K562 (cell line): Measurements from ENCODE around the gene PREX1. TPM values are rescaled to one million over a fixed set of nuclear protein-coding genes. Genes with fewer than 3 reads are reported as not detected.

Source experiments
- ATAC-seq: fragments of 200-7000 bp; cut with Tn5 transposase; 3 replicates; pipeline ENCODE4 v1.9.1; 2020; ENCODE audit warnings: moderate library complexity
- BruUV-seq: library from RNA; stranded (reverse); fragments of 400-500 nt; replicated peaks from 2 replicates; lab custom pipeline; 2021; lab: Mats Ljungman, UMichigan
- CTCF ChIA-PET: fragments of 300-600 bp; formaldehyde crosslinking; extraction: SDS; loops from one replicate; lab custom pipeline; 2021; ENCODE audit warnings: low intra/inter-chr PET ratio; lab: Yijun Ruan, JAX
- POLR2A ChIA-PET: fragments of 300-600, 350-650 bp; sonication (Branson Sonifier 250); formaldehyde crosslinking; extraction: SDS; loops from one replicate; lab custom pipeline; 2021; ENCODE audit warnings: antibody characterized with exemption, inconsistent platforms; lab: Yijun Ruan, JAX
- DNase-seq, 4 experiments: peaks; one replicate each; pipeline versions ENCODE4 v3.0.0 to v3.0.0-alpha.2; 2011 to 2018; ENCODE audit warnings: low spot score in 3 of 4, mixed read lengths in 3 of 4; ENCODE audit errors: extremely low read depth in 1 of 4
- FAIRE-seq: peaks from 2 replicates; lab custom pipeline; 2011; peaks lifted over from hg19 to GRCh38; lab: Jason Lieb, UNC
- H2AFZ ChIP-seq: 2 replicates; pipeline ENCODE4 v1.6.0; 2011; ENCODE audit warnings: low read depth, low read length, control low read depth, inconsistent platforms
- H3K27ac ChIP-seq: fragments of 200-600 bp; 3 replicates; pipeline ENCODE4 v1.8.0; 2011; ENCODE audit warnings: low read depth, mild to moderate bottlenecking, control low read depth, inconsistent platforms, low read length, moderate library complexity, mixed read lengths; ENCODE audit errors: extremely low read depth
- H3K27me3 ChIP-seq, 2 experiments: fragments of 300-600 bp in 1 of 2; 2 replicates in 1 of 2; 3 replicates in 1 of 2; pipeline versions ENCODE4 v1.6.0 to v1.8.0; 2011; ENCODE audit warnings: inconsistent platforms in 2 of 2, low read length in 2 of 2, mild to moderate bottlenecking in 1 of 2, mixed read lengths in 1 of 2, moderate library complexity in 1 of 2; ENCODE audit not compliant: control insufficient read depth in 2 of 2, insufficient read depth in 2 of 2
- H3K36me3 ChIP-seq: fragments of 300-600 bp; 3 replicates; pipeline ENCODE4 v1.8.0; 2011; ENCODE audit warnings: mild to moderate bottlenecking, low read length, inconsistent platforms; ENCODE audit not compliant: control insufficient read depth, insufficient read depth
- H3K4me1 ChIP-seq, 2 experiments: fragments of 200-600 bp in 1 of 2; replicated peaks in 1 of 2; 2 replicates in 1 of 2; 3 replicates in 1 of 2; pipeline versions ENCODE4 v1.5.1 to v1.8.0; 2011; ENCODE audit warnings: inconsistent platforms in 2 of 2, low read length in 2 of 2, mild to moderate bottlenecking in 1 of 2, mixed read lengths in 1 of 2, moderate library complexity in 1 of 2; ENCODE audit not compliant: control insufficient read depth in 2 of 2, insufficient read depth in 2 of 2
- H3K4me2 ChIP-seq: 2 replicates; pipeline ENCODE4 v1.6.1; 2011; ENCODE audit warnings: low read length, control low read depth, inconsistent platforms, mixed read lengths; ENCODE audit not compliant: insufficient read depth
- H3K4me3 ChIP-seq: fragments of 200-600 bp; sonication (generic), shearing (Covaris generic); 2 replicates; pipeline ENCODE4 v1.5.1; 2016; ENCODE audit warnings: control low read depth, inconsistent platforms
- H3K79me2 ChIP-seq: fragments of 200-600 bp; 3 replicates; pipeline ENCODE4 v1.8.0; 2011; ENCODE audit warnings: low read length, inconsistent platforms; ENCODE audit not compliant: control insufficient read depth, insufficient read depth
- H3K9ac ChIP-seq, 2 experiments: 2 replicates each; pipeline versions ENCODE4 v1.6.0 to v1.6.1; 2011; ENCODE audit warnings: low read depth in 2 of 2, low read length in 2 of 2, control low read depth in 1 of 2, inconsistent platforms in 1 of 2, mild to moderate bottlenecking in 1 of 2, mixed read lengths in 1 of 2; ENCODE audit not compliant: insufficient read depth in 1 of 2
- H3K9me1 ChIP-seq: one replicate; pipeline ENCODE4 v1.6.0; 2011; ENCODE audit warnings: inconsistent platforms, mild to moderate bottlenecking, low read length, moderate library complexity; ENCODE audit not compliant: control insufficient read depth, insufficient read depth
- H3K9me3 ChIP-seq: replicated peaks from 2 replicates; pipeline ENCODE4 v1.5.1; 2011; ENCODE audit warnings: low read depth, low read length, inconsistent platforms; ENCODE audit not compliant: control insufficient read depth, insufficient read depth
- H4K20me1 ChIP-seq: replicated peaks from 2 replicates; pipeline ENCODE4 v1.6.1; 2011; ENCODE audit warnings: low read length, inconsistent platforms, mixed read lengths; ENCODE audit not compliant: control insufficient read depth, insufficient read depth
- NCOR1 ChIP-seq: fragments of 450-650 bp; IDR thresholded peaks from 2 replicates; pipeline ENCODE4 v1.6.1; 2016; ENCODE audit warnings: mild to moderate bottlenecking, moderate library complexity
- PYGO2 ChIP-seq: fragments of 450-650 bp; IDR thresholded peaks from 2 replicates; pipeline ENCODE4 v1.6.1; 2016; ENCODE audit warnings: mild to moderate bottlenecking, missing genetic modification characterization, moderate library complexity, missing compliant biosample characterization
- RBM17 ChIP-seq: fragments of 200-400 bp; formaldehyde crosslinking; IDR thresholded peaks from 2 replicates; pipeline ENCODE4 v1.6.1; 2017; ENCODE audit warnings: low read depth, mild to moderate bottlenecking, low read length, borderline replicate concordance
- SIRT6 ChIP-seq: IDR thresholded peaks from one replicate; pipeline ENCODE4 v1.6.1; 2012; ENCODE audit warnings: low read depth, mild to moderate bottlenecking, control low read depth, inconsistent platforms, low read length, moderate library complexity
- SRSF7 ChIP-seq: fragments of 200-400 bp; formaldehyde crosslinking; optimal IDR thresholded peaks from 2 replicates; pipeline ENCODE3; 2017; ENCODE audit warnings: mild to moderate bottlenecking, low read depth, low read length
- TEAD1 ChIP-seq, 2 experiments: fragments of 450-650 bp in 1 of 2; sonication (generic) in 1 of 2; formaldehyde crosslinking; IDR thresholded peaks; 2 replicates each; pipeline versions ENCODE4 v1.4.0 to v1.8.0; 2020 to 2022; ENCODE audit warnings: mild to moderate bottlenecking in 2 of 2, missing genetic modification reagents in 1 of 2
- ZNF212 ChIP-seq: fragments of 450-650 bp; formaldehyde crosslinking; IDR thresholded peaks from 2 replicates; pipeline ENCODE4 v1.4.0; 2020; ENCODE audit warnings: mild to moderate bottlenecking
- ZNF354B ChIP-seq: fragments of 250-450 bp; sonication (Bioruptor Pico); IDR thresholded peaks from 2 replicates; pipeline ENCODE4 v1.4.0; 2020
- ZNF507 ChIP-seq: conservative IDR thresholded peaks from 2 replicates; pipeline ENCODE4 v1.6.1; 2017; ENCODE audit warnings: missing genetic modification characterization, missing compliant biosample characterization
- ZNF766 ChIP-seq: fragments of 200-800 bp; sonication (Bioruptor generic); conservative IDR thresholded peaks from 2 replicates; pipeline ENCODE4 v1.6.1; 2016; ENCODE audit warnings: missing genetic modification characterization, missing compliant biosample characterization
- ZNF830 ChIP-seq: fragments of 250-450 bp; sonication (Bioruptor Pico); IDR thresholded peaks from 2 replicates; pipeline ENCODE4 v1.5.0; 2021; ENCODE audit warnings: mild to moderate bottlenecking
- WGBS: fragments of 100-300 bp; shearing (Covaris generic); methylation state at CpG from one replicate; pipeline ENCODE4 v1.1.6; 2016; ENCODE audit warnings: low coverage, mixed read lengths; ENCODE audit not compliant: insufficient coverage; ENCODE audit errors: missing lambda C conversion rate; 5-methylcytosine and 5-hydroxymethylcytosine counted together
- in situ Hi-C: fragments of 300-500 bp; cut with MboI; formaldehyde crosslinking; loops from 4 replicates; pipeline ENCODE4 v1.15.0; 2018; ENCODE audit warnings: inconsistent platforms, mixed read lengths
- intact Hi-C: fragments of 100-400 bp; cut with micrococcal nuclease; formaldehyde crosslinking; loops from 2 replicates; pipeline ENCODE4 v1.14.2; 2022
- polyA plus RNA-seq, 8 experiments: library from polyadenylated mRNA; depleted of rRNA in 4 of 8; stranded (reverse) in 5 of 8; unstranded in 3 of 8; fragments of >200 nt; fragmentation: Nextera tagmentation in 2 of 8; fragmentation: Illumina TruSeq in 1 of 8; extraction: Ambion mirVana in 2 of 8; extraction: Trizol in 1 of 8; gene quantifications; 2 replicates each; pipeline versions ENCODE4 v1.2.1 to v1.2.3, GENCODE V29; 2011 to 2014; ENCODE audit warnings: inconsistent platforms in 1 of 8, missing spikeins in 1 of 8
- total RNA-seq, 7 experiments: library from RNA; depleted of rRNA in 6 of 7; stranded (reverse); fragments of >200 nt in 6 of 7; fragmentation: Illumina TruSeq in 2 of 7; extraction: Trizol in 2 of 7; gene quantifications; 2 replicates each; pipeline versions ENCODE4 v1.2.1 to v1.2.3, GENCODE V29; 2011 to 2021; ENCODE audit warnings: low replicate concordance in 1 of 7
- TF ChIP-seq, protein P1 (sequence below), 2 experiments: fragments of 450-650 bp; conservative IDR thresholded peaks; 2 replicates each; pipeline ENCODE4 v1.6.1; 2017; ENCODE audit warnings: mild to moderate bottlenecking in 2 of 2, moderate library complexity in 2 of 2
- TF ChIP-seq, protein P2 (sequence below), 3 experiments: fragments of 200-800 bp in 1 of 3; fragments of 250-450 bp in 1 of 3; fragments of 450-650 bp in 1 of 3; sonication (Bioruptor Pico) in 1 of 3; sonication (Bioruptor generic) in 1 of 3; formaldehyde crosslinking in 1 of 3; IDR thresholded peaks; 2 replicates each; pipeline versions ENCODE4 v1.6.1 to v1.8.0; 2016 to 2022; ENCODE audit warnings: mild to moderate bottlenecking in 2 of 3, missing genetic modification characterization in 2 of 3, missing compliant biosample characterization in 1 of 3, moderate library complexity in 1 of 3
- TF ChIP-seq, protein P3 (sequence below): fragments of 250-450 bp; sonication (Bioruptor Pico); IDR thresholded peaks from 2 replicates; pipeline ENCODE4 v1.8.0; 2021; ENCODE audit warnings: moderate library complexity, mild to moderate bottlenecking, inconsistent platforms

The PREX1 gene
- total and polyA plus RNA-seq, 9 of the 15 experiments (the other 6 are each of a cell fraction or from before 2014, with no cell fraction given): 0.37 to 10.4 (median 4.8) TPM

DNA sequence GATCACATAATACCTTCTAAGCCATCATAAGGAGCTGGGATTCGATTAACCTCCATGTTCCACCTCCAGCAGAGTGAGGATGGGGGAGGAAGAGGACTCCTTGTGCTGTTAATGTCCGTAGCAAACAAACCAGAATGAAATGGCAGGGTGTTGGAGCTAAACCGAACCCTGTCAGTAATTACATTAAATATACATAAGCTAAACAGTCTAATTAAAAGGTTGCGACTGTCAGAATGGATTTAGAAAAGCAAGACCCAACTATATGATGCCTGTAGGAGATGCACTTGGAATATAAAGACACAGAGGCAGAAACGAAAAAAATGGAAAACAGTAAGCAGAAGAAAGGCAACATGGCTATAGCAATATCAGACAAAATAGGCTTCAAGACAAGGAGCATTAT, 13.2 kb downstream of the PREX1 start:
- 7% methylated on average over 5 of the region's 5 CpGs for WGBS
- no peak overlapping the region for H3K4me2 ChIP-seq
- DNase-seq (no peak), FAIRE-seq (no peak), ATAC-seq (no peak)
- ChIA-PET POLR2A (interaction anchor here (1.6 kb wide), 1 partner anchor 11 kb away, joined by 3 read pairs; no protein-coding TSS in a partner anchor), CTCF (no interaction called here)
- intact Hi-C loops (no loop called here), in situ Hi-C loops (no loop called here)
- no peak overlapping the region for H2AFZ ChIP-seq
- 0 out of 2 replicates have a peak, but pooled peaks cover 6% of the 10 kb centered on the region for H4K20me1 ChIP-seq
- peaks cover 3 to 14% of the 10 kb centered on the region in 2 experiments; a peak in 3 of 5 replicates for H3K27me3 ChIP-seq
- H3K4me3 ChIP-seq: no peak overlapping the region
- H3K9me3 ChIP-seq: no peaks in the 10 kb centered on the region
- no peak overlapping the region for H3K27ac ChIP-seq
- H3K79me2 ChIP-seq: no peaks in the 10 kb centered on the region
- H3K9me1 ChIP-seq: no peaks in the 10 kb centered on the region
- H3K4me1 ChIP-seq: no peaks in the 10 kb centered on the region
- BruUV-seq: no TSS peak
- no peaks in the 10 kb centered on the region for H3K36me3 ChIP-seq
- H3K9ac ChIP-seq: no peak overlapping the region
- TF ChIP-seq SIRT6 (no peak), ZNF766 (CRISPR knock-in tag) (no peak), ZNF830 (CRISPR knock-in tag) (no peak), ZNF354B (CRISPR knock-in tag) (peak; percentile 88), SRSF7 (no peak), PYGO2 (tag) (no peak), ZNF212 (no peak), RBM17 (no peak), TEAD1 (CRISPR knock-in tag; IDR thresholded peaks at IDR 0.05) (no peak), ZNF507 (tag) (peak; percentile 98), NCOR1 (no peak)
- TF ChIP-seq, protein P1, sequence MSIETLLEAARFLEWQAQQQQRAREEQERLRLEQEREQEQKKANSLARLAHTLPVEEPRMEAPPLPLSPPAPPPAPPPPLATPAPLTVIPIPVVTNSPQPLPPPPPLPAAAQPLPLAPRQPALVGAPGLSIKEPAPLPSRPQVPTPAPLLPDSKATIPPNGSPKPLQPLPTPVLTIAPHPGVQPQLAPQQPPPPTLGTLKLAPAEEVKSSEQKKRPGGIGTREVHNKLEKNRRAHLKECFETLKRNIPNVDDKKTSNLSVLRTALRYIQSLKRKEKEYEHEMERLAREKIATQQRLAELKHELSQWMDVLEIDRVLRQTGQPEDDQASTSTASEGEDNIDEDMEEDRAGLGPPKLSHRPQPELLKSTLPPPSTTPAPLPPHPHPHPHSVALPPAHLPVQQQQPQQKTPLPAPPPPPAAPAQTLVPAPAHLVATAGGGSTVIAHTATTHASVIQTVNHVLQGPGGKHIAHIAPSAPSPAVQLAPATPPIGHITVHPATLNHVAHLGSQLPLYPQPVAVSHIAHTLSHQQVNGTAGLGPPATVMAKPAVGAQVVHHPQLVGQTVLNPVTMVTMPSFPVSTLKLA (conservative IDR thresholded peaks at IDR 0.05): no peak
- TF ChIP-seq, protein P2, sequence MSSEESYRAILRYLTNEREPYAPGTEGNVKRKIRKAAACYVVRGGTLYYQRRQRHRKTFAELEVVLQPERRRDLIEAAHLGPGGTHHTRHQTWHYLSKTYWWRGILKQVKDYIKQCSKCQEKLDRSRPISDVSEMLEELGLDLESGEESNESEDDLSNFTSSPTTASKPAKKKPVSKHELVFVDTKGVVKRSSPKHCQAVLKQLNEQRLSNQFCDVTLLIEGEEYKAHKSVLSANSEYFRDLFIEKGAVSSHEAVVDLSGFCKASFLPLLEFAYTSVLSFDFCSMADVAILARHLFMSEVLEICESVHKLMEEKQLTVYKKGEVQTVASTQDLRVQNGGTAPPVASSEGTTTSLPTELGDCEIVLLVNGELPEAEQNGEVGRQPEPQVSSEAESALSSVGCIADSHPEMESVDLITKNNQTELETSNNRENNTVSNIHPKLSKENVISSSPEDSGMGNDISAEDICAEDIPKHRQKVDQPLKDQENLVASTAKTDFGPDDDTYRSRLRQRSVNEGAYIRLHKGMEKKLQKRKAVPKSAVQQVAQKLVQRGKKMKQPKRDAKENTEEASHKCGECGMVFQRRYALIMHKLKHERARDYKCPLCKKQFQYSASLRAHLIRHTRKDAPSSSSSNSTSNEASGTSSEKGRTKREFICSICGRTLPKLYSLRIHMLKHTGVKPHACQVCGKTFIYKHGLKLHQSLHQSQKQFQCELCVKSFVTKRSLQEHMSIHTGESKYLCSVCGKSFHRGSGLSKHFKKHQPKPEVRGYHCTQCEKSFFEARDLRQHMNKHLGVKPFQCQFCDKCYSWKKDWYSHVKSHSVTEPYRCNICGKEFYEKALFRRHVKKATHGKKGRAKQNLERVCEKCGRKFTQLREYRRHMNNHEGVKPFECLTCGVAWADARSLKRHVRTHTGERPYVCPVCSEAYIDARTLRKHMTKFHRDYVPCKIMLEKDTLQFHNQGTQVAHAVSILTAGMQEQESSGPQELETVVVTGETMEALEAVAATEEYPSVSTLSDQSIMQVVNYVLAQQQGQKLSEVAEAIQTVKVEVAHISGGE (CRISPR knock-in tag; IDR thresholded peaks at IDR 0.05): peak in 1 of 3 experiments; percentile 33; a peak in 1 of 6 replicates
- TF ChIP-seq, protein P3, sequence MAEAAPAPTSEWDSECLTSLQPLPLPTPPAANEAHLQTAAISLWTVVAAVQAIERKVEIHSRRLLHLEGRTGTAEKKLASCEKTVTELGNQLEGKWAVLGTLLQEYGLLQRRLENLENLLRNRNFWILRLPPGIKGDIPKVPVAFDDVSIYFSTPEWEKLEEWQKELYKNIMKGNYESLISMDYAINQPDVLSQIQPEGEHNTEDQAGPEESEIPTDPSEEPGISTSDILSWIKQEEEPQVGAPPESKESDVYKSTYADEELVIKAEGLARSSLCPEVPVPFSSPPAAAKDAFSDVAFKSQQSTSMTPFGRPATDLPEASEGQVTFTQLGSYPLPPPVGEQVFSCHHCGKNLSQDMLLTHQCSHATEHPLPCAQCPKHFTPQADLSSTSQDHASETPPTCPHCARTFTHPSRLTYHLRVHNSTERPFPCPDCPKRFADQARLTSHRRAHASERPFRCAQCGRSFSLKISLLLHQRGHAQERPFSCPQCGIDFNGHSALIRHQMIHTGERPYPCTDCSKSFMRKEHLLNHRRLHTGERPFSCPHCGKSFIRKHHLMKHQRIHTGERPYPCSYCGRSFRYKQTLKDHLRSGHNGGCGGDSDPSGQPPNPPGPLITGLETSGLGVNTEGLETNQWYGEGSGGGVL (CRISPR knock-in tag): no peak
